ENCODE measurements around the gene AP2A2.

- no peak for TF ChIP-seq POLR2A (IDR thresholded peaks at IDR 0.05)
- TF ChIP-seq CTCF (IDR thresholded peaks at IDR 0.05), result no peak
These were observed 83.1 kb downstream of the AP2A2 start for GRCh38 chr11:1008803-1009145.
